ENCODE data around the gene SPATA20. TPM values are rescaled to one million over a fixed set of nuclear protein-coding genes. Genes with fewer than 3 reads are reported as not detected.

Gene SPATA20
- polyA plus RNA-seq, 2 of the 4 experiments (the other 2 are of a cell fraction) = 34.4 to 110 TPM

DNA sequence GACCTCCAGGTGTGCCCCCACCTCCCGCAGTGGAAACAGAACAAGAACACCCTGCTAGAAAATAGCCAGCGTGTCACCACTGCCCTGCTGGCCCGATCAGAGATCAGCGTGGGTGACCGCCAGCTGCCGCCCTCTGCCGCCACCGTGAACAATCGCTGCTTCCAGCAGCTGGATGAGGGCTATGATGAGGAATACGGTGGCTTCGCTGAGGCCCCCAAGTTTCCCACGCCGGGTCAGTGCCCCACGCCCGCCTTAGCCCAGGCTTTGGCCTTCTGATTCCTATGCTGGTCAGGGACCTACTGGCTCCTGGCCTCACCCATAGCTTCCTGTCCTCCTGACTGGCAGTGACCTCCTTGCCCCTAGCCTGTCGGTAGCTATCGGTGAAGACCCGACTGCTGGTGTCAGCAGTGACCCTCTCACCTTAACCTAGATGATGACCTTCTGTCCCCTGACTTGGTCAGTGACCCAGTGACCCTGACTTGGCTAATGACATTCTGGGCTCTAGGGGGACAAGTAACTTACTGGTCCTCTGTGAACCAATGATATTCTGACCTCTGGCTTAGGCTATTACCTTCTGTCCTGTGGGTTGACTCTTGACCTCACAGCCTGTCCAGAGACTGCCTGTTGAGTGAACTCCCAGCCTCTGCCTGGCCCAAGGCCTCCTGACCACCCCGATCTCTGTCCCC lies 2.4 kb downstream of the SPATA20 start:
- ChIA-PET CTCF (interaction anchor here (0.6 to 23.7 kb wide), 29 partner anchors 8 to 604 kb away, joined by 3 to 753 read pairs (median 8); partner anchors contain the start of genes ANKRD40, CACNA1G and NME1), POLR2A (interaction anchor here (0.6 to 3.1 kb wide), 3 partner anchors 77 to 214 kb away, joined by 4 to 22 read pairs (median 8); no protein-coding TSS in a partner anchor)
- whole genome bisulfite sequencing (ENCODE audit: missing lambda C conversion rate) = 94% methylated on average over 19 of the region's 19 CpGs
- Histone ChIP-seq H3K9me3 (no peaks in the 10 kb centered on the region), H3K4me3 (no peak overlapping the region), H3K4me1 (peaks cover 33% of the 10 kb centered on the region), H3K27ac (peak overlapping the region in 1 of 2 experiments; percentile 95; a peak in 3 of 6 replicates), H3K4me2 (no peak overlapping the region)
- FAIRE-seq = no peak
- no peak for DNase-seq (ENCODE audit: low read depth in 1 of 2, low spot score in 1 of 2)
- no peak for ATAC-seq
- TF ChIP-seq ZC3H11A (IDR thresholded peaks at IDR 0.05) = no peak
- TF ChIP-seq, protein P1, sequence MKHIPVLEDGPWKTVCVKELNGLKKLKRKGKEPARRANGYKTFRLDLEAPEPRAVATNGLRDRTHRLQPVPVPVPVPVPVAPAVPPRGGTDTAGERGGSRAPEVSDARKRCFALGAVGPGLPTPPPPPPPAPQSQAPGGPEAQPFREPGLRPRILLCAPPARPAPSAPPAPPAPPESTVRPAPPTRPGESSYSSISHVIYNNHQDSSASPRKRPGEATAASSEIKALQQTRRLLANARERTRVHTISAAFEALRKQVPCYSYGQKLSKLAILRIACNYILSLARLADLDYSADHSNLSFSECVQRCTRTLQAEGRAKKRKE (CRISPR knock-in tag; IDR thresholded peaks at IDR 0.05; ENCODE audit: low read depth) = no peak
- TF ChIP-seq CEBPB (IDR thresholded peaks at IDR 0.05) = no peak
- TF ChIP-seq, protein P2, sequence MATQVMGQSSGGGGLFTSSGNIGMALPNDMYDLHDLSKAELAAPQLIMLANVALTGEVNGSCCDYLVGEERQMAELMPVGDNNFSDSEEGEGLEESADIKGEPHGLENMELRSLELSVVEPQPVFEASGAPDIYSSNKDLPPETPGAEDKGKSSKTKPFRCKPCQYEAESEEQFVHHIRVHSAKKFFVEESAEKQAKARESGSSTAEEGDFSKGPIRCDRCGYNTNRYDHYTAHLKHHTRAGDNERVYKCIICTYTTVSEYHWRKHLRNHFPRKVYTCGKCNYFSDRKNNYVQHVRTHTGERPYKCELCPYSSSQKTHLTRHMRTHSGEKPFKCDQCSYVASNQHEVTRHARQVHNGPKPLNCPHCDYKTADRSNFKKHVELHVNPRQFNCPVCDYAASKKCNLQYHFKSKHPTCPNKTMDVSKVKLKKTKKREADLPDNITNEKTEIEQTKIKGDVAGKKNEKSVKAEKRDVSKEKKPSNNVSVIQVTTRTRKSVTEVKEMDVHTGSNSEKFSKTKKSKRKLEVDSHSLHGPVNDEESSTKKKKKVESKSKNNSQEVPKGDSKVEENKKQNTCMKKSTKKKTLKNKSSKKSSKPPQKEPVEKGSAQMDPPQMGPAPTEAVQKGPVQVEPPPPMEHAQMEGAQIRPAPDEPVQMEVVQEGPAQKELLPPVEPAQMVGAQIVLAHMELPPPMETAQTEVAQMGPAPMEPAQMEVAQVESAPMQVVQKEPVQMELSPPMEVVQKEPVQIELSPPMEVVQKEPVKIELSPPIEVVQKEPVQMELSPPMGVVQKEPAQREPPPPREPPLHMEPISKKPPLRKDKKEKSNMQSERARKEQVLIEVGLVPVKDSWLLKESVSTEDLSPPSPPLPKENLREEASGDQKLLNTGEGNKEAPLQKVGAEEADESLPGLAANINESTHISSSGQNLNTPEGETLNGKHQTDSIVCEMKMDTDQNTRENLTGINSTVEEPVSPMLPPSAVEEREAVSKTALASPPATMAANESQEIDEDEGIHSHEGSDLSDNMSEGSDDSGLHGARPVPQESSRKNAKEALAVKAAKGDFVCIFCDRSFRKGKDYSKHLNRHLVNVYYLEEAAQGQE (IDR thresholded peaks at IDR 0.05) = no peak
- no peak for TF ChIP-seq RFX5 (IDR thresholded peaks at IDR 0.05)
- TF ChIP-seq TFCP2L1 (CRISPR knock-in tag; IDR thresholded peaks at IDR 0.05) = no peak
- no peak for TF ChIP-seq FOXS1 (CRISPR knock-in tag; IDR thresholded peaks at IDR 0.05)
- TF ChIP-seq CBX2 (IDR thresholded peaks at IDR 0.05; ENCODE audit: borderline replicate concordance, low read depth) = no peak
- TF ChIP-seq CHD4 (IDR thresholded peaks at IDR 0.05; ENCODE audit: borderline replicate concordance) = no peak
- no peak for TF ChIP-seq RCOR1 (IDR thresholded peaks at IDR 0.05; ENCODE audit: low read depth, low read length)
- TF ChIP-seq, protein P3, sequence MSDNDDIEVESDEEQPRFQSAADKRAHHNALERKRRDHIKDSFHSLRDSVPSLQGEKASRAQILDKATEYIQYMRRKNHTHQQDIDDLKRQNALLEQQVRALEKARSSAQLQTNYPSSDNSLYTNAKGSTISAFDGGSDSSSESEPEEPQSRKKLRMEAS (IDR thresholded peaks at IDR 0.05) = no peak
- no peak for TF ChIP-seq BHLHE40 (IDR thresholded peaks at IDR 0.05; ENCODE audit: low read depth, low read length)
- TF ChIP-seq HDAC2 (IDR thresholded peaks at IDR 0.05) = no peak
- no peak for TF ChIP-seq KDM1A (IDR thresholded peaks at IDR 0.05; ENCODE audit: low read depth)
- TF ChIP-seq KDM5A (IDR thresholded peaks at IDR 0.05) = no peak
- TF ChIP-seq, protein P4, sequence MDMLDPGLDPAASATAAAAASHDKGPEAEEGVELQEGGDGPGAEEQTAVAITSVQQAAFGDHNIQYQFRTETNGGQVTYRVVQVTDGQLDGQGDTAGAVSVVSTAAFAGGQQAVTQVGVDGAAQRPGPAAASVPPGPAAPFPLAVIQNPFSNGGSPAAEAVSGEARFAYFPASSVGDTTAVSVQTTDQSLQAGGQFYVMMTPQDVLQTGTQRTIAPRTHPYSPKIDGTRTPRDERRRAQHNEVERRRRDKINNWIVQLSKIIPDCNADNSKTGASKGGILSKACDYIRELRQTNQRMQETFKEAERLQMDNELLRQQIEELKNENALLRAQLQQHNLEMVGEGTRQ (IDR thresholded peaks at IDR 0.05) = no peak
- TF ChIP-seq ZNF302 (CRISPR knock-in tag; IDR thresholded peaks at IDR 0.05) = no peak

DNA sequence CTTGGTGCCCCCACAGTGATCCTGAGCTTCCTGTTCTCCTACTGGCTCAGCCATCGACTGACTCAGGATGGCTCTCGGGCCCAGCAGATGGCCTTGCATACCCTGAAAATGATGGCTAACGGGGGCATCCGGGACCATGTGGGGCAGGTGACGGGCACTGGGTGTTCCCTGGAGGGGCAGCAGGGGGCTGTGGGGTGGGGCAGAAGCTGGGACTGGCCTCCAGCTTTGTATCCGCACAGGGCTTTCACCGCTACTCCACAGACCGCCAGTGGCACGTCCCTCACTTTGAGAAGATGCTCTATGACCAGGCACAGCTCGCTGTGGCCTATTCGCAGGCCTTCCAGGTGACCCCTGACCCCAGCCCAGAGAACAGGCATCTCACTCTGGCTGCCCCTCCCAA lies 3.0 kb downstream of the SPATA20 start:
- Histone ChIP-seq H3K27ac (peak overlapping the region; percentile 53 to 95; a peak in 4 of 6 replicates), H3K4me3 (no peak overlapping the region), H3K4me2 (no peak overlapping the region), H3K4me1 (peaks cover 33% of the 10 kb centered on the region), H3K9me3 (no peaks in the 10 kb centered on the region)
- FAIRE-seq (no peak), DNase-seq (ENCODE audit: low read depth in 1 of 2, low spot score in 1 of 2) (no peak), ATAC-seq (no peak)
- no peak for TF ChIP-seq RAD21 (conservative IDR thresholded peaks at IDR 0.05 in 1 of 2, IDR thresholded peaks at IDR 0.05 in 1 of 2)
- no peak for TF ChIP-seq CHD4 (IDR thresholded peaks at IDR 0.05; ENCODE audit: borderline replicate concordance)
- TF ChIP-seq RARB (CRISPR knock-in tag; IDR thresholded peaks at IDR 0.05) = no peak
- TF ChIP-seq RFX5 (IDR thresholded peaks at IDR 0.05) = no peak
- TF ChIP-seq CHD2 (IDR thresholded peaks at IDR 0.05; ENCODE audit: low read length, partially characterized antibody) = no peak
- TF ChIP-seq EHMT2 (IDR thresholded peaks at IDR 0.05; ENCODE audit: low read depth) = no peak
- no peak for TF ChIP-seq MYC (IDR thresholded peaks at IDR 0.05; ENCODE audit: borderline replicate concordance, low read length)
- TF ChIP-seq, protein P1 (CRISPR knock-in tag; IDR thresholded peaks at IDR 0.05; ENCODE audit: low read depth) = no peak
- 96% methylated on average over 10 of the region's 11 CpGs for WGBS (ENCODE audit: missing lambda C conversion rate)
- ChIA-PET CTCF (interaction anchor here (0.6 to 23.7 kb wide), 56 partner anchors 8 to 603 kb away, joined by 3 to 753 read pairs (median 6); partner anchors contain the start of genes ABCC3, ANKRD40, CACNA1G and NME1), POLR2A (interaction anchor here (0.7 to 3.1 kb wide), 9 partner anchors 10 to 169 kb away, joined by 3 to 22 read pairs (median 10); partner anchors contain the start of genes CACNA1G and LUC7L3)

Measured in A549 (cell line).